HepG2 (cell line): ENCODE data around the gene PPP4R1. TPM values are rescaled to one million over a fixed set of nuclear protein-coding genes. Genes with fewer than 3 reads are reported as not detected.

Source experiments
- HNRNPLL ChIP-seq: fragments of 200-400 bp; formaldehyde crosslinking; IDR thresholded peaks from 2 replicates; pipeline ENCODE4 v1.6.1; 2017; ENCODE audit warnings: mild to moderate bottlenecking, low read depth, low read length; ENCODE audit not compliant: poor library complexity, severe bottlenecking
- MZF1 ChIP-seq: sonication (generic); formaldehyde crosslinking; IDR thresholded peaks from 2 replicates; pipeline ENCODE4 v1.8.1; 2023; ENCODE audit warnings: mild to moderate bottlenecking, missing genetic modification reagents, borderline replicate concordance
- POLR2G ChIP-seq: fragments of 200-400 bp; formaldehyde crosslinking; IDR thresholded peaks from 2 replicates; pipeline ENCODE4 v1.6.1; 2018; ENCODE audit warnings: mild to moderate bottlenecking, low read depth, low read length, moderate library complexity
- SIN3A ChIP-seq: IDR thresholded peaks from 2 replicates; pipeline ENCODE4 v1.6.1; 2011; ENCODE audit warnings: low read depth, mild to moderate bottlenecking, control low read depth, low read length, borderline replicate concordance
- TAF1 ChIP-seq: sonication (generic); formaldehyde crosslinking; IDR thresholded peaks from 2 replicates; pipeline ENCODE4 v1.4.0; 2020; ENCODE audit warnings: missing genetic modification reagents
- TP53 ChIP-seq: sonication (generic); formaldehyde crosslinking; conservative IDR thresholded peaks from 2 replicates; pipeline ENCODE4 v1.4.0; 2020; ENCODE audit warnings: missing genetic modification reagents
- YEATS4 ChIP-seq: sonication (generic); formaldehyde crosslinking; IDR thresholded peaks from 2 replicates; pipeline ENCODE4 v1.4.0; 2020; ENCODE audit warnings: missing genetic modification reagents, borderline replicate concordance
- ZFX ChIP-seq: sonication (generic); formaldehyde crosslinking; IDR thresholded peaks from 2 replicates; pipeline ENCODE4 v1.4.0; 2020; ENCODE audit warnings: mild to moderate bottlenecking, low read depth, missing genetic modification reagents, moderate library complexity
- ZNF558 ChIP-seq: sonication (generic); formaldehyde crosslinking; IDR thresholded peaks from 2 replicates; pipeline ENCODE4 v1.9.0; 2022; ENCODE audit warnings: mild to moderate bottlenecking, missing genetic modification reagents, borderline replicate concordance
- ZNF564 ChIP-seq: sonication (generic); formaldehyde crosslinking; IDR thresholded peaks from 2 replicates; pipeline ENCODE4 v1.8.1; 2023; ENCODE audit warnings: mild to moderate bottlenecking, missing genetic modification reagents
- ZNF773 ChIP-seq: sonication (generic); formaldehyde crosslinking; IDR thresholded peaks from 2 replicates; pipeline ENCODE4 v1.4.0; 2020; ENCODE audit warnings: missing genetic modification reagents, borderline replicate concordance
- ZNF777 ChIP-seq: sonication (generic); formaldehyde crosslinking; IDR thresholded peaks from 2 replicates; pipeline ENCODE4 v1.4.0; 2020; ENCODE audit warnings: missing genetic modification reagents
- polyA plus RNA-seq, 8 experiments: library from polyadenylated mRNA; depleted of rRNA in 3 of 8; stranded (reverse) in 7 of 8; unstranded in 1 of 8; fragments of >200 nt; fragmentation: Illumina TruSeq in 4 of 8; extraction: Trizol in 4 of 8; gene quantifications; 2 replicates each; pipeline versions ENCODE4 v1.2.1 to v1.2.3, GENCODE V29; 2011 to 2016; ENCODE audit warnings: low read depth in 4 of 8, missing spikeins in 1 of 8, mixed read lengths in 1 of 8; ENCODE audit not compliant: insufficient read depth in 1 of 8
- total RNA-seq, 5 experiments: library from RNA; depleted of rRNA; stranded (reverse); fragments of >200 nt; fragmentation: Illumina TruSeq; extraction: Trizol; gene quantifications; 2 replicates each; pipeline ENCODE4 v1.2.3, GENCODE V29; 2016; ENCODE audit warnings: low read depth in 1 of 5
- TF ChIP-seq, protein P1 (sequence below): sonication (generic); formaldehyde crosslinking; IDR thresholded peaks from 2 replicates; pipeline ENCODE4 v1.4.0; 2020; ENCODE audit warnings: missing genetic modification reagents
- TF ChIP-seq, protein P2 (sequence below): sonication (generic); formaldehyde crosslinking; IDR thresholded peaks from 2 replicates; pipeline ENCODE4 v1.4.0; 2020; ENCODE audit warnings: missing genetic modification reagents, borderline replicate concordance
- TF ChIP-seq, protein P3 (sequence below): sonication (generic); formaldehyde crosslinking; IDR thresholded peaks from 2 replicates; pipeline ENCODE4 v1.8.0; 2023; ENCODE audit warnings: mild to moderate bottlenecking, missing genetic modification reagents
- TF ChIP-seq, protein P4 (sequence below): sonication (generic); formaldehyde crosslinking; IDR thresholded peaks from 2 replicates; pipeline ENCODE4 v1.5.0; 2020; ENCODE audit warnings: mild to moderate bottlenecking, missing genetic modification reagents, borderline replicate concordance

PPP4R1 gene
- total and polyA plus RNA-seq, 2 of the 13 experiments (the other 11 are each of a cell fraction or from before 2014, with no cell fraction given), result 66.5 to 72.4 TPM

DNA sequence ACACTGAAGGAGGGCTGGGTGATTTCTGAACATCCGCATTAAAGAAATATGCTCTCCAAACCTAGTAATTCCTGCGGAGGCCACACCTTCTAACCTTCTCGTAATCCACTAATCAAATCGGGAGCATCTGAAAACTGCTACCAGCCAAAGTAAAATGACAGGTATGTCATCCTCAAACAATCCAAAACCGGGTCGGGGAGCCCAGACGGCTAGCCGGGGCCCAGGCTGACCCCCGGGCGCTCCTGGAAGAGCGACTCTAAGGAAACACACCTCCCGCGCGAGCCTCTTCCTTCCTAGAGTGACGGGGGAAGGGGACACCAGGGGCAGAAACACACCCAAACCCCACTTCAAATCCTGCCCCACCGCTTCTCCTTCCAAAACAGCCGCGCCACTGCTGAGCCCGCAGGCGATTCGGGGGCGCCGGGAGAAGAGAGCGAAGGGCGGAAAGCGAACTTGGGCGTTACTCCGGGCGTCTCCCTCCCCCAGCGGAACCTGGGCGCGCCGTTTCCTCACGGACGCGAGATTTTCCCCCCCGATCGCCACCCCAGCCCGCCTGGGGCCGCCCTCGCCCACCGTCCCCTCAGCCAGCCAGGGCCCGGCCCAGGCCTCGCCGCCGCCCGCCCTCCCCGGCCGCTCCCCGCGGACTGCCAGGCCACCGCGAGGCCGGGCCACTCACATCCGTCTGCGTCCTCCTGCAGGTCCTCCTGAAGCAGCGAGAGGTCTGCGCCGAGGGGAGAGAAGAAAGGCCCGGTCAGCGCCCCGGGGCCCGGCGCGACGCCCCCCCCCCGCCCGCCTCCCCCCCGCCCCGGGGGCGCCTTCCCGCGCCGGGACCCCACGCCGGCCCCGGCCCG lies 584 bp downstream of the PPP4R1 start (continued):
- TF ChIP-seq ZNF773 (CRISPR knock-in tag), result no peak
- TF ChIP-seq, protein P1, sequence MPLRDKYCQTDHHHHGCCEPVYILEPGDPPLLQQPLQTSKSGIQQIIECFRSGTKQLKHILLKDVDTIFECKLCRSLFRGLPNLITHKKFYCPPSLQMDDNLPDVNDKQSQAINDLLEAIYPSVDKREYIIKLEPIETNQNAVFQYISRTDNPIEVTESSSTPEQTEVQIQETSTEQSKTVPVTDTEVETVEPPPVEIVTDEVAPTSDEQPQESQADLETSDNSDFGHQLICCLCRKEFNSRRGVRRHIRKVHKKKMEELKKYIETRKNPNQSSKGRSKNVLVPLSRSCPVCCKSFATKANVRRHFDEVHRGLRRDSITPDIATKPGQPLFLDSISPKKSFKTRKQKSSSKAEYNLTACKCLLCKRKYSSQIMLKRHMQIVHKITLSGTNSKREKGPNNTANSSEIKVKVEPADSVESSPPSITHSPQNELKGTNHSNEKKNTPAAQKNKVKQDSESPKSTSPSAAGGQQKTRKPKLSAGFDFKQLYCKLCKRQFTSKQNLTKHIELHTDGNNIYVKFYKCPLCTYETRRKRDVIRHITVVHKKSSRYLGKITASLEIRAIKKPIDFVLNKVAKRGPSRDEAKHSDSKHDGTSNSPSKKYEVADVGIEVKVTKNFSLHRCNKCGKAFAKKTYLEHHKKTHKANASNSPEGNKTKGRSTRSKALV, result 0 out of 2 replicates have a peak, but pooled peaks have one; percentile 25
- TF ChIP-seq, protein P2, sequence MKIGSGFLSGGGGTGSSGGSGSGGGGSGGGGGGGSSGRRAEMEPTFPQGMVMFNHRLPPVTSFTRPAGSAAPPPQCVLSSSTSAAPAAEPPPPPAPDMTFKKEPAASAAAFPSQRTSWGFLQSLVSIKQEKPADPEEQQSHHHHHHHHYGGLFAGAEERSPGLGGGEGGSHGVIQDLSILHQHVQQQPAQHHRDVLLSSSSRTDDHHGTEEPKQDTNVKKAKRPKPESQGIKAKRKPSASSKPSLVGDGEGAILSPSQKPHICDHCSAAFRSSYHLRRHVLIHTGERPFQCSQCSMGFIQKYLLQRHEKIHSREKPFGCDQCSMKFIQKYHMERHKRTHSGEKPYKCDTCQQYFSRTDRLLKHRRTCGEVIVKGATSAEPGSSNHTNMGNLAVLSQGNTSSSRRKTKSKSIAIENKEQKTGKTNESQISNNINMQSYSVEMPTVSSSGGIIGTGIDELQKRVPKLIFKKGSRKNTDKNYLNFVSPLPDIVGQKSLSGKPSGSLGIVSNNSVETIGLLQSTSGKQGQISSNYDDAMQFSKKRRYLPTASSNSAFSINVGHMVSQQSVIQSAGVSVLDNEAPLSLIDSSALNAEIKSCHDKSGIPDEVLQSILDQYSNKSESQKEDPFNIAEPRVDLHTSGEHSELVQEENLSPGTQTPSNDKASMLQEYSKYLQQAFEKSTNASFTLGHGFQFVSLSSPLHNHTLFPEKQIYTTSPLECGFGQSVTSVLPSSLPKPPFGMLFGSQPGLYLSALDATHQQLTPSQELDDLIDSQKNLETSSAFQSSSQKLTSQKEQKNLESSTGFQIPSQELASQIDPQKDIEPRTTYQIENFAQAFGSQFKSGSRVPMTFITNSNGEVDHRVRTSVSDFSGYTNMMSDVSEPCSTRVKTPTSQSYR (CRISPR knock-in tag), result peak; percentile 33; the same call in 1 of the 2 replicates
- no peak for TF ChIP-seq MZF1
- no peak for TF ChIP-seq ZNF564 (CRISPR knock-in tag)
- TF ChIP-seq YEATS4 (CRISPR knock-in tag), result 0 out of 2 replicates have a peak, but pooled peaks have one; percentile 13
- TF ChIP-seq TAF1 (CRISPR knock-in tag), result 0 out of 2 replicates have a peak, but pooled peaks have one; percentile 44
- TF ChIP-seq, protein P3, sequence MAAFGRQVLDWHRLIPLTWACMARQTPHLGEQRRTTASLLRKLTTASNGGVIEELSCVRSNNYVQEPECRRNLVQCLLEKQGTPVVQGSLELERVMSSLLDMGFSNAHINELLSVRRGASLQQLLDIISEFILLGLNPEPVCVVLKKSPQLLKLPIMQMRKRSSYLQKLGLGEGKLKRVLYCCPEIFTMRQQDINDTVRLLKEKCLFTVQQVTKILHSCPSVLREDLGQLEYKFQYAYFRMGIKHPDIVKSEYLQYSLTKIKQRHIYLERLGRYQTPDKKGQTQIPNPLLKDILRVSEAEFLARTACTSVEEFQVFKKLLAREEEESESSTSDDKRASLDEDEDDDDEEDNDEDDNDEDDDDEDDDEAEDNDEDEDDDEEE, result no peak
- TF ChIP-seq TP53 (CRISPR knock-in tag), result no peak
- TF ChIP-seq ZNF558 (CRISPR knock-in tag), result peak; percentile 56; the same call in 1 of the 2 replicates
- TF ChIP-seq HNRNPLL, result peak; percentile 76
- peak; percentile 41; the same call in 1 of the 2 replicates for TF ChIP-seq POLR2G
- TF ChIP-seq ZFX, result peak; percentile 89
- TF ChIP-seq, protein P4, sequence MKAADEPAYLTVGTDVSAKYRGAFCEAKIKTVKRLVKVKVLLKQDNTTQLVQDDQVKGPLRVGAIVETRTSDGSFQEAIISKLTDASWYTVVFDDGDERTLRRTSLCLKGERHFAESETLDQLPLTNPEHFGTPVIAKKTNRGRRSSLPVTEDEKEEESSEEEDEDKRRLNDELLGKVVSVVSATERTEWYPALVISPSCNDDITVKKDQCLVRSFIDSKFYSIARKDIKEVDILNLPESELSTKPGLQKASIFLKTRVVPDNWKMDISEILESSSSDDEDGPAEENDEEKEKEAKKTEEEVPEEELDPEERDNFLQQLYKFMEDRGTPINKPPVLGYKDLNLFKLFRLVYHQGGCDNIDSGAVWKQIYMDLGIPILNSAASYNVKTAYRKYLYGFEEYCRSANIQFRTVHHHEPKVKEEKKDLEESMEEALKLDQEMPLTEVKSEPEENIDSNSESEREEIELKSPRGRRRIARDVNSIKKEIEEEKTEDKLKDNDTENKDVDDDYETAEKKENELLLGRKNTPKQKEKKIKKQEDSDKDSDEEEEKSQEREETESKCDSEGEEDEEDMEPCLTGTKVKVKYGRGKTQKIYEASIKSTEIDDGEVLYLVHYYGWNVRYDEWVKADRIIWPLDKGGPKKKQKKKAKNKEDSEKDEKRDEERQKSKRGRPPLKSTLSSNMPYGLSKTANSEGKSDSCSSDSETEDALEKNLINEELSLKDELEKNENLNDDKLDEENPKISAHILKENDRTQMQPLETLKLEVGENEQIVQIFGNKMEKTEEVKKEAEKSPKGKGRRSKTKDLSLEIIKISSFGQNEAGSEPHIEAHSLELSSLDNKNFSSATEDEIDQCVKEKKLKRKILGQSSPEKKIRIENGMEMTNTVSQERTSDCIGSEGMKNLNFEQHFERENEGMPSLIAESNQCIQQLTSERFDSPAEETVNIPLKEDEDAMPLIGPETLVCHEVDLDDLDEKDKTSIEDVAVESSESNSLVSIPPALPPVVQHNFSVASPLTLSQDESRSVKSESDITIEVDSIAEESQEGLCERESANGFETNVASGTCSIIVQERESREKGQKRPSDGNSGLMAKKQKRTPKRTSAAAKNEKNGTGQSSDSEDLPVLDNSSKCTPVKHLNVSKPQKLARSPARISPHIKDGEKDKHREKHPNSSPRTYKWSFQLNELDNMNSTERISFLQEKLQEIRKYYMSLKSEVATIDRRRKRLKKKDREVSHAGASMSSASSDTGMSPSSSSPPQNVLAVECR, result peak; percentile 31; the same call in 1 of the 2 replicates
- TF ChIP-seq ZNF777 (CRISPR knock-in tag), result no peak
- peak; percentile 19; the same call in 1 of the 2 replicates for TF ChIP-seq SIN3A
